Activated CD8-positive, alpha-beta memory T cell treated with anti-CD3 and anti-CD28 coated beads, Interleukin-2, amount 50 U/mL, for 24 hours (primary cell): ENCODE data around the gene CDH20.

Experiments
- DNase-seq: peaks from one replicate; pipeline ENCODE4 v3.0.0-alpha.2; 2020; ENCODE audit errors: extremely low read depth

Gene CDH20

GRCh38 chr18:61333271-61333745 is at the start of gene CDH20:
Gene CDH20 (plus strand): TSS chr18:61333430.
- DNase-seq: no peak

GRCh38 chr18:61284039-61284438 is 49.2 kb upstream of the CDH20 start:
- no peak for DNase-seq

GRCh38 chr18:61285777-61286176 is 47.5 kb upstream of the CDH20 start:
- DNase-seq: no peak

DNA sequence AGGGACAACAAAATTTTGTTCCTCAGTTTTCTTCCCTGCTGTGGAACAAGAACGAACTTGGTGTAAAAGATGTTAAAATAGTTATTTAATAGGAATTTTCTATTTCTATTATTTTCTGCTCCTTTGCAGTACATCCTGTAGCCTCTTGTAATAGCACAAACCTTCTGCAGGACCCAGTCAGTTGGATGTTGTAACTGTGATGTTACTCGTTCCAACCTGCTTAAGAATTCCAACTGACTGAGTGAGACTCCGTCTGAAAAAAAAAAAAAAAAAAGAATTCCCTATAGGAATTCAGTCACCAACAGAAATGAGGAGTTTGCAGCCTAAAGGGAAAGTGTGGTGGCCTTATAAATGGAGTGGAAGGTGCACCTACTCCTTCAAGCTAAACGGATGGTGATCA is 46.4 kb upstream of the CDH20 start:
- no peak for DNase-seq

- no peak for DNase-seq
These were observed 42.6 kb upstream of the CDH20 start for GRCh38 chr18:61290616-61291015.

DNA sequence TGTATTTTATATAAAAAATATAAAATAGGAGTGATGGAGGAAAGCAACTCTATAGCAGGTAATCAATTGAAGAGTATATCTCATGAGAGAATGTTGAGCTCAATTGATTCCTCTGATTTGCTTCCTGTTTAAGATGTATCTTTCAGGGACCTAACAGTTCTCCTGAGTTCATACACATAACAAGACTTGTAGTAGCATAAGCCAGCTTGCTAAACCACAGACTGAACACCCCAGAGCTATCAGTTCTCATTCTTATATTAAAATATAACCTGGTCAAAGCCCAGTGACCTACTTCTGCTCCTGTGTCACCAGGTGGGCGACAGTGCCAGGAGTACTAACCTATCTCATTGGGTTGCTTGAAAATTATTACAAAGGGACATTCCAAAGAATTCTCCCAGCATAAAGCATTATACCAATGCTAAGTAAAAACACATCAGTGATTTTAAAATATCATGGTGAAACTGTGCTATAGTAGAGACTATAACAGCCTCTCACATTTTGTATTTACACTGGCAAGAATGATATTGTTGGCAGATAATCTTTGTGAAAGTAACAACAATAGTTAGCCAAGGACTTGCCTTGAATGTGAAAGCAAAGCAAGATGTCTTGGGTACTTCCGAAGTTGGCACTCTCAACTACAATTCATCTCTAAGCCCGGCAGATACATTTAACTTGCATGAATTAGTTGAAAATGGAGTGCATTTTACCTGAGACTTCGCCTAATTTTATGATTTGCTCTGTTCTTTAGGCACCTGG is 40.8 kb upstream of the CDH20 start:
- no peak for DNase-seq

- DNase-seq: no peak
These were observed 38.1 kb upstream of the CDH20 start for GRCh38 chr18:61295153-61295552.

DNA sequence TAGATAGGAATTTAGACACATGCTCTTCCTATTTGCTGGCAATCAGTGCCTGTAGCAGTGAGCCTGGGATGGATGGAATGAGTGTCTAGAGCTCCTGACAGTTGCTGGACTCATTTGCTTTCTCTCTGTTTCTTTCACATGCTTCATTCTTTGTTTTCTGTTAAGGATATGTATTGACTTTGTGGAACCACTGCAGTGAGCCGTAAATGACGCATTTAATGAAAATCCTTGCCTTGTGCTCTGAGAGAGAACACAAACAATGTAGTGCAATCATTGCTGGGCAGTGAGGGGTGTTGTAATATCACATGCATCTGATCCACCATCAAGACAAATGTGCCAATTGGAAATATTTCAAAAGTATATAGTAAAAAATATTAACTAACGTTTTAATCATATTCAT is 25.2 kb upstream of the CDH20 start:
- DNase-seq: no peak

- DNase-seq: no peak
These were observed 24.3 kb upstream of the CDH20 start for GRCh38 chr18:61308795-61309393.

- no peak for DNase-seq
These were observed 10.9 kb upstream of the CDH20 start for GRCh38 chr18:61322265-61322873.

DNA sequence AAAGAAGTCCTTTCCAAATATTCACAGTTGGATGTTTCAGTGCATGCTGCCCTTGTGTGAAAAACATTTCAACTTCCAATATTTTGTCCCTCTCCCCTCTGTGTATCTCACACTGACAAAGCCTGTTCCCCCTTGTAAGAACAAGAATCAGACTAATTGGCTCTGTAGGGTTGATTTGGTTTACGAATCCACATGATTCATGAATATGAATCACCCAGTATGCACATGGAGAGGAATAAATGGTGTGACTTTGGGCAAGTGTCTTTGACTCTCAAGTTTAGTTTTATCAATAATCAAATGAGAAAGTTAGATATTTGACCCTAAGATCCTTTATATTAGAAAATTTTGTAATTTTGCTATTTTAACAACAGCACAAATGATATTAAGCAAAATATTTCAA is 9.3 kb upstream of the CDH20 start:
- DNase-seq: no peak

DNA sequence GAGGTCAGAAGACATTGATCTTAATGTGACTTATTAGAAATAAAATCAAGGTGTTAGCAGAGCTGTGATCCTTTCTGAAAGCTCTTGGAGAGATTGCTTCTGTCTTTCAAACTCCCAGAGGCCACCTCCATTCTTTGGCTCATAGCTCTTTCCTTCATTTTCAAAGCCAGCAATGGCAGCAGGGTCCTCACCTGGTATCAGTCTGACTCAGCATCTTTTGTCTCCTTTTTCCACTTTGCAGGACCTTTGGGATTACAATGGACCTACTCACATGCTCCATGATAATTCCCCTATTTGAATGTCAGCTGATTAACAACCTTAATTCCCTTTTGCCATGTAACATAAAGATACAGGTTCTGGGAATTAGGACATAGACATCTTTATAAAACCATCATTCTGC is 6.8 kb upstream of the CDH20 start:
- DNase-seq: no peak

DNA sequence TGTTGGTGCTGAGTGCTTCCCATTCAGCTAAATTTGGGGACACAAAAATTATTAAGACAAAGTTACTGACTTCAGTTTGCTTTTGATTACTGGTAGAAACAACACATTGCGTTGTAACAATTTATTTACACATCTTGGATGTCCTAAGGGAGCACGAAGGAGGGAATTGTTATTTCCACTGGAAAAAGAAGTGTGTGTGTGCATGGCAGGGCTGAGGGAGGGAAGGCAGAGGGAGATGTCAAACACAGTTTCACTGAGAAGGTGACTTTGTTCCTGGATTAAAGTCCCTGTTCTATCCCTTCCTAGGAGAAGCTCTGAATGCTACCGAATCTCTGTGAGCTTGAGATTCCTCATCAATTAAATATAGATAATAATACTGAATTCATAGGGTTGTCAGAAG is 3.8 kb upstream of the CDH20 start:
- no peak for DNase-seq

DNA sequence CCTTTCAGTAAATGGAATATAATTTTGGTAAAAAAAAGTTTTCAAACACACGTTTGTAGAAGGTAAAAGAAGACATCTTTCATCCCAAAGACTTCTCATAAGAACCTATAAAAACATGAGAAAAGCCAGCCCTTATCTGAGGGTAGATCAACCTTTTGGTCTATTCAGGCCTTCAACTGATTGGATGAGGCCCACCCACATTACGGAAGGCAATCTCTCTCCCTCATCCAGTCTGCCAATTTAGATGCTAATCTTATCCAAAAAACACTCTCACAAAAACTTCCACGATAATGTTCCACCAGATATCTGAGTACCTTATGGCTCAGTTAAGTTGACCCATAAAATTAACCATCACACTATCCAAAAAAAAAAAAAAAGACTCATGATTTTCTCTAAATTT is 2.2 kb upstream of the CDH20 start:
- DNase-seq: no peak

GRCh38 chr18:61333746-61334490 is 688 bp downstream of the CDH20 start:
- no peak for DNase-seq

- no peak for DNase-seq
These were observed 1.2 kb downstream of the CDH20 start for GRCh38 chr18:61334491-61334850.

DNA sequence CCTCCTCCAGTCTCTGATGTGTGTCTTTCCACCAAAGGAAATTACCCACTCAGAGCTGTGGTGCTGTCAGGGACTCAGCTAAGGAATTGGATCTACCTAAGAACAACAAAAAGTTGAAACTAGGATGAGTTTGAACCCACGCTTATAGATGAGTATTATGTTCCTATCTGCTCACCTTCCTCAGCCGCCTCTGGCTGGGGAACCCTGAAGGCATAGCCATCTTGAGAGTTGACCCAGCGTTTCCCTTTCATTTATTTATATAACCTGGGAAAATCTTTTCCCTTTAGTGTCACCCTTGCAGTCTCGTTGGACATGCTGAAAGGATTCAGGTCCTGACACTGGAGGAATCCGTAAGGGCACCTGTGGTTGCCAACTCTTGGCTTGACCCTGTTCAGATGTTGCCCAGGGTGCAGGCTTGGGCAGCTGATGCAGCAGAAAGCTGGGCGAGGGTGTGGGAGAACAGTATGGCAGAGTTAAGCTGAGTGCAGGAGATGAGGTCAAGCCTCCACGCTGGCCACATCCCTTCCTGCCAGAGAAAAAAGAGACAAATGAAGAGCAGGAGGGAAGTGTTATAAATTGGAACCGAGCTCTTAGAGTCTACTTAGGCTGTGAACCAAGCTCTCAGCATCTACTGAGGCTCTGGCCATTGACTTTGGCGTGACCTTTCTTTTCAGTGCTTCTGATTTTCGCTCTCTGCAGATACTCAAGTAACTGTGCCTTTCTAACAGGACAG is 1.9 kb downstream of the CDH20 start:
- DNase-seq: no peak

DNA sequence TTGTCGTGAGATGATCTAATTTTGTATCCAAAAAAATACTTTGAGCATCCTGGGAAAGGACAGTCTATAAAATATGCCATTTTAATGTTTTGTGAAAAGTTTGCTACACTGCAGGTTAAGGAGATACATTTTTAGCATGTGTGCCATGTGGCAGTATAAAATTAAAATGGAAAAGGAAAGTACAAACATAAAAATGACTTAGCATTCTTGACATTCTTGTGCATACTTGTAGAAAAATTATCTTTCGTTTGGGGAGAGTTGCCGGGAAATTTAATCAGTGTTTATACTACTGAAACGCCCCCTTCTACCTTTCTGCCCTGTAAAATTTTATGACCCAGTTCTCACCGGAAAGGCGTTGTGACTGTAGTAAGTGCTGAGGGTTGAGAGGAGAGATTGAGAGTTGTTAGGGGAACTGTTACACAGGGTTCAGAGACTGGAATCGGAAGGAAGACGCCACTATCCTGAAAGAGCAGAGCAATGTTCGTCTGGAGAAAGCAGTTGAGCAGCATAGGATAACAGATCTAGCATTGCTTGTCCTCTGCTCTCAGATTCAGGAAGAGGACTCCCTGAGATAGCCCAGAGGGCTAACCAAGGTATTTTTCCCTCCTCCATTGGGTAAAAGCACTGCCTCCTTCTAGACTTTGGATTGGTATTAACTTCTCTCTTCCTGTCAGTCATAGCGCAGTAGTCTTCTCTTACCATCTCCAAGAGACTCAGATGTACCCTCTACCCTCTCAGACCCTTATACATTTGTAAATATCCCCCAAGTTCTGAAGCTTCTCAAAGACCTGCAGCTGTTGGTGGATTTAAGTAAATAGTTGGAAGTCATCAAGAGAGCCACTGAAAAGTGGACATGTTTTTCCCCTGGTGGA is 2.7 kb downstream of the CDH20 start:
- no peak for DNase-seq

- no peak for DNase-seq
These were observed 3.5 kb downstream of the CDH20 start for GRCh38 chr18:61336766-61337165.

DNA sequence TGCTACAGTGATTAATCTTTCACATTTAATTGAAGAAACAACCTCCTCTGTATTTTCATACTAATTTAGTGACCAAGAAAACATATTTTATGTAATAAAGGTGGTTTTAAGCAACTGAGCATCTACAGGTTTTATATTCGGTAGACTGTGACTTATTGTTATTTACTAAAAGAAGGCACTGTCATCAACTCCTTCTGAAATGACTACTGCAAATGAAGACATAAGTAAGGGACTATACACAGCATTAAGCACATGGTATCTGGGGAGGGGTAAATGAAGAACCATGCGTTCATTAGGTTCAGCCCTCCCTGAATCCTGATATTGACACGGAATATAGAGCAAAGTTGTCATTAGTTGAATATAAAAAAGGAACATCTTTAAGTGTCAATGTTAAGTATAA is 4.3 kb downstream of the CDH20 start:
- DNase-seq: no peak

DNA sequence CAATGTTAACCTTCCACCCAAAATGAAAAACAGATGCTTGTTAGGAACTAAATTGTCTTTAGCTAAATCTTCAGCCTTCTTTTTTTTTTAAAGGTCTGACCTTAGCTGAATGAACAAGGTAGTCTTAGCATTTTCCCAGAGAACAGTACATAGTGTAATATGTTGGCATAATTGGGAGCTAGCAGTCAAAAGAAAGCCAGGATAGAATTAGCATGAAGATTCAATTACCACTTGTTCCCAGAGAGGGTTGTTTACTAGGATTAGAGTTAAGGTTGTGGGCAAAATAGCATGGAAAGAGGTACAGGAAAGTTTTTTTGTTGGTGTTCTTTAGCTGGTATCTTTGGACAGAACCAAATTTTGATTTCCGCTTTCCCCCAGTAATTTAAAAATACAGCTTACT is 6.9 kb downstream of the CDH20 start:
- DNase-seq: no peak
